Upper lobe of left lung (tissue), 4 donors: ENCODE results near the gene UBE2E2.

Source experiments
- POLR2AphosphoS5 ChIP-seq, 2 donors: sonication (generic); formaldehyde crosslinking; IDR thresholded peaks; one replicate each; pipeline ENCODE4 v1.5.1; 2017; ENCODE audit warnings: antibody characterized with exemption in 2 of 2
- TF ChIP-seq, protein P1 (sequence below), 6 experiments: fragments of 450-650 bp in 4 of 6; fragments of 200-600 bp in 2 of 6; sonication (generic) in 2 of 6; IDR thresholded peaks; one replicate each; pipeline ENCODE4 v1.5.1; 2016 to 2019; ENCODE audit warnings: antibody characterized with exemption in 6 of 6

DNA sequence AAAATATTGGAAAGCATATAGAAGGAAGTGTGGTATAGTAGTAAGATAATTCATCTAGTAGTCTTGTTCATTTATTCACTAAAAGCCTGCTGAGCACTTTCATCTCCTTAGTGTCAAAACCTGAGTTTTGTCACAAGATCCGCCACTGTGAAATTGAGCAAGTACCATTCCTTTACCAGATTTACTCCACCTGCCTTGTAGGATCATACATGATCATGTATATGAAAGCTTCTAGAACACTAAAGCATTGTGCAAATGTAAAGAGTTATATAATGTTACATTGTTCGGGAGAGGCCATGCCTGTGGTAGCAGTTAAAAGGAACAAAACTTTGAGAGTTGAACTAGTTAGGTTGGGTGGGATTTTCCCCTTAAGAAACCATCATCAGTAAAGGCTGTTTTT, 35.0 kb downstream of the UBE2E2 start:
- TF ChIP-seq, protein P1, sequence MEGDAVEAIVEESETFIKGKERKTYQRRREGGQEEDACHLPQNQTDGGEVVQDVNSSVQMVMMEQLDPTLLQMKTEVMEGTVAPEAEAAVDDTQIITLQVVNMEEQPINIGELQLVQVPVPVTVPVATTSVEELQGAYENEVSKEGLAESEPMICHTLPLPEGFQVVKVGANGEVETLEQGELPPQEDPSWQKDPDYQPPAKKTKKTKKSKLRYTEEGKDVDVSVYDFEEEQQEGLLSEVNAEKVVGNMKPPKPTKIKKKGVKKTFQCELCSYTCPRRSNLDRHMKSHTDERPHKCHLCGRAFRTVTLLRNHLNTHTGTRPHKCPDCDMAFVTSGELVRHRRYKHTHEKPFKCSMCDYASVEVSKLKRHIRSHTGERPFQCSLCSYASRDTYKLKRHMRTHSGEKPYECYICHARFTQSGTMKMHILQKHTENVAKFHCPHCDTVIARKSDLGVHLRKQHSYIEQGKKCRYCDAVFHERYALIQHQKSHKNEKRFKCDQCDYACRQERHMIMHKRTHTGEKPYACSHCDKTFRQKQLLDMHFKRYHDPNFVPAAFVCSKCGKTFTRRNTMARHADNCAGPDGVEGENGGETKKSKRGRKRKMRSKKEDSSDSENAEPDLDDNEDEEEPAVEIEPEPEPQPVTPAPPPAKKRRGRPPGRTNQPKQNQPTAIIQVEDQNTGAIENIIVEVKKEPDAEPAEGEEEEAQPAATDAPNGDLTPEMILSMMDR (IDR thresholded peaks at IDR 0.05), result no peak
- TF ChIP-seq POLR2AphosphoS5 (IDR thresholded peaks at IDR 0.05), result no peak
